Naive thymus-derived CD8-positive, alpha-beta T cell (primary cell): Measurements from ENCODE around the gene TTBK1. TPM values are rescaled to one million over a fixed set of nuclear protein-coding genes. Genes with fewer than 3 reads are reported as not detected.

Experiments used
- ATAC-seq, 2 donors: fragments of 150-1000 bp; cut with Tn5 transposase in 1 of 2; sonication (Bioruptor Pico), chemical (Tn5 transposase) in 1 of 2; 1 replicate in 1 of 2; 2 replicates in 1 of 2; pipeline ENCODE4 v1.10.0; 2021; ENCODE audit warnings: mild to moderate bottlenecking in 2 of 2, moderate library complexity in 2 of 2
- POLR2A ChIA-PET: fragments of 350-600 bp; sonication (Branson Sonifier 250); formaldehyde crosslinking; loops from one replicate; lab custom pipeline; 2021; ENCODE audit warnings: antibody characterized with exemption; lab: Charles Lee
- DNase-seq, 10 donors: peaks; one replicate each; pipeline versions ENCODE4 v3.0.0 to v3.0.0-alpha.2; 2020 to 2022
- H3K27ac Mint-ChIP-seq, 10 donors: one replicate each; pipeline ENCODE4 v1.8.0; 2020 to 2022; ENCODE audit warnings: mild to moderate bottlenecking in 10 of 10, mixed read lengths in 10 of 10, moderate library complexity in 4 of 10, inconsistent platforms in 1 of 10
- H3K27me3 Mint-ChIP-seq, 5 donors: one replicate each; pipeline ENCODE4 v1.8.0; 2021 to 2022; ENCODE audit warnings: mixed read lengths in 5 of 5
- H3K36me3 Mint-ChIP-seq, 3 donors: one replicate each; pipeline ENCODE4 v1.8.0; 2020 to 2022; ENCODE audit warnings: mixed read lengths in 3 of 3, mild to moderate bottlenecking in 2 of 3, inconsistent platforms in 1 of 3
- H3K4me1 Mint-ChIP-seq, 4 donors: one replicate each; pipeline ENCODE4 v1.8.0; 2021 to 2022; ENCODE audit warnings: mixed read lengths in 4 of 4
- H3K4me3 Mint-ChIP-seq, 10 donors: one replicate each; pipeline ENCODE4 v1.8.0; 2020 to 2022; ENCODE audit warnings: mild to moderate bottlenecking in 10 of 10, mixed read lengths in 10 of 10, moderate library complexity in 6 of 10, inconsistent platforms in 1 of 10
- H3K9me3 Mint-ChIP-seq, 9 donors: one replicate each; pipeline ENCODE4 v1.8.0; 2020 to 2022; ENCODE audit warnings: mixed read lengths in 9 of 9, mild to moderate bottlenecking in 3 of 9, inconsistent platforms in 1 of 9, moderate library complexity in 1 of 9
- polyA plus RNA-seq, 3 donors: library from polyadenylated mRNA; unstranded; fragments of 300-500 nt; fragmentation: Illumina TruSeq; gene quantifications; one replicate each; pipeline ENCODE4 v1.2.3, GENCODE V29; 2021
- total RNA-seq, 8 experiments: library from RNA in 2 of 8; stranded (reverse) in 2 of 8; gene quantifications; one replicate each; pipeline ENCODE4 v1.2.3 and lab custom pipeline; 2021 to 2026

The TTBK1 gene
- total and polyA plus RNA-seq, 5 experiments from 2014 or later, result not detected

GRCh38 chr6:43267619-43268354 lies 24.5 kb downstream of the TTBK1 start:
- Mint-ChIP-seq H3K27ac (peak overlapping the region in 1 of 10 donors; percentile 74), H3K4me3 (peak overlapping the region in 1 of 10 donors; percentile 25), H3K4me1 (peaks cover 5 to 28% (median 15%) of the 10 kb centered on the region in 4 donors), H3K27me3 (peaks cover 4 to 18% (median 8%) of the 10 kb centered on the region in 5 donors), H3K9me3 (no peaks in the 10 kb centered on the region), H3K36me3 (no peaks in the 10 kb centered on the region)
- POLR2A ChIA-PET, result interaction anchor here (0.5 to 0.7 kb wide), 3 partner anchors 90 to 1039 kb away, joined by 3 read pairs; no protein-coding TSS in a partner anchor
- no peak for DNase-seq
- ATAC-seq, result no peak

- DNase-seq, result no peak
- H3K9me3 Mint-ChIP-seq, result no peaks in the 10 kb centered on the region
- peaks cover 5 to 27% (median 15%) of the 10 kb centered on the region in 4 donors for H3K4me1 Mint-ChIP-seq
- H3K4me3 Mint-ChIP-seq, result peak overlapping the region in 6 of 10 donors; percentile 24 to 80 (median 33)
- ATAC-seq, result no peak
- H3K36me3 Mint-ChIP-seq, result no peaks in the 10 kb centered on the region
- peaks cover 4 to 18% (median 8%) of the 10 kb centered on the region in 5 donors for H3K27me3 Mint-ChIP-seq
- POLR2A ChIA-PET, result interaction anchor here (0.5 to 1.0 kb wide), 3 partner anchors 90 to 1039 kb away, joined by 3 read pairs; partner anchors contain the start of gene ABCC10
- peak overlapping the region in 1 of 10 donors; percentile 15 for H3K27ac Mint-ChIP-seq
Measured at GRCh38 chr6:43268355-43268700, 25.0 kb downstream of the TTBK1 start.

- H3K4me1 Mint-ChIP-seq, result peaks cover 1 to 22% (median 15%) of the 10 kb centered on the region in 4 donors
- peaks cover 1 to 18% (median 8%) of the 10 kb centered on the region in 5 donors for H3K27me3 Mint-ChIP-seq
- peak overlapping the region in 1 of 10 donors; percentile 41 for H3K27ac Mint-ChIP-seq
- POLR2A ChIA-PET, result interaction anchor here (0.6 to 1.0 kb wide), 2 partner anchors 130 to 158 kb away, joined by 3 read pairs; partner anchors contain the start of gene ABCC10
- H3K36me3 Mint-ChIP-seq, result no peaks in the 10 kb centered on the region
- no peak for ATAC-seq
- no peak for DNase-seq
- no peaks in the 10 kb centered on the region for H3K9me3 Mint-ChIP-seq
- peak overlapping the region; percentile 66 to 82 (median 78) for H3K4me3 Mint-ChIP-seq
Measured at GRCh38 chr6:43268782-43269272, 25.5 kb downstream of the TTBK1 start.

- peak overlapping the region in 4 of 10 donors; percentile 39 to 43 (median 40) for H3K27ac Mint-ChIP-seq
Measured at GRCh38 chr6:43269273-43270007, 26.2 kb downstream of the TTBK1 start.

GRCh38 chr6:43271103-43271815 lies 28.0 kb downstream of the TTBK1 start:
- Mint-ChIP-seq H3K36me3 (no peaks in the 10 kb centered on the region), H3K4me1 (peaks cover 10 to 30% (median 22%) of the 10 kb centered on the region in 4 donors), H3K9me3 (no peaks in the 10 kb centered on the region), H3K27me3 (peaks cover 4 to 18% (median 10%) of the 10 kb centered on the region in 5 donors), H3K4me3 (peak overlapping the region in 2 of 10 donors; percentile 16 to 48), H3K27ac (no peak overlapping the region)
- DNase-seq (no peak), ATAC-seq (no peak)
- POLR2A ChIA-PET, result interaction anchor here (0.5 kb wide), 1 partner anchor 241 kb away, joined by 3 read pairs; no protein-coding TSS in a partner anchor

More at GRCh38 chr6:43269273-43270007, 26.2 kb downstream of the TTBK1 start:
- peaks cover 3 to 18% (median 8%) of the 10 kb centered on the region in 5 donors for H3K27me3 Mint-ChIP-seq
- no peaks in the 10 kb centered on the region for H3K9me3 Mint-ChIP-seq
- POLR2A ChIA-PET, result interaction anchor here (0.6 to 1.0 kb wide), 2 partner anchors 129 to 158 kb away, joined by 3 read pairs; partner anchors contain the start of gene ABCC10
- DNase-seq (peak in 9 of 10 donors; percentile 22 to 49 (median 39)), ATAC-seq (peak; percentile 83 to 87)
- no peaks in the 10 kb centered on the region for H3K36me3 Mint-ChIP-seq
- peaks cover 4 to 24% (median 15%) of the 10 kb centered on the region in 4 donors for H3K4me1 Mint-ChIP-seq
- peak overlapping the region; percentile 66 to 82 (median 78) for H3K4me3 Mint-ChIP-seq

GRCh38 chr6:43271944-43272343 lies 28.7 kb downstream of the TTBK1 start:
- Mint-ChIP-seq H3K27me3 (peaks cover 6 to 24% (median 10%) of the 10 kb centered on the region in 5 donors), H3K36me3 (no peaks in the 10 kb centered on the region), H3K4me1 (peaks cover 10 to 33% (median 25%) of the 10 kb centered on the region in 4 donors), H3K4me3 (peak overlapping the region in 1 of 10 donors; percentile 2), H3K27ac (peak overlapping the region in 1 of 10 donors; percentile 7), H3K9me3 (no peaks in the 10 kb centered on the region)
- POLR2A ChIA-PET, result no interaction called here
- DNase-seq (no peak), ATAC-seq (no peak)

- peak overlapping the region in 8 of 10 donors; percentile 6 to 83 (median 64) for H3K4me3 Mint-ChIP-seq
- peaks cover 7 to 38% (median 12%) of the 10 kb centered on the region in 5 donors for H3K27me3 Mint-ChIP-seq
- H3K27ac Mint-ChIP-seq, result no peak overlapping the region
- peaks cover 10 to 36% (median 28%) of the 10 kb centered on the region in 4 donors for H3K4me1 Mint-ChIP-seq
- ATAC-seq (no peak), DNase-seq (no peak)
- POLR2A ChIA-PET, result no interaction called here
- H3K36me3 Mint-ChIP-seq, result no peaks in the 10 kb centered on the region
- no peaks in the 10 kb centered on the region for H3K9me3 Mint-ChIP-seq
Measured at GRCh38 chr6:43273707-43274106, 30.4 kb downstream of the TTBK1 start.

- no peaks in the 10 kb centered on the region for H3K9me3 Mint-ChIP-seq
- peaks cover 10 to 30% (median 24%) of the 10 kb centered on the region in 4 donors for H3K4me1 Mint-ChIP-seq
- peaks cover 5 to 34% (median 12%) of the 10 kb centered on the region in 5 donors for H3K27me3 Mint-ChIP-seq
- ATAC-seq, result no peak
- DNase-seq, result no peak
- POLR2A ChIA-PET, result no interaction called here
- peak overlapping the region; percentile 71 to 85 (median 78) for H3K4me3 Mint-ChIP-seq
- no peaks in the 10 kb centered on the region for H3K36me3 Mint-ChIP-seq
- H3K27ac Mint-ChIP-seq, result peak overlapping the region in 6 of 10 donors; percentile 47 to 84 (median 63)
Measured at GRCh38 chr6:43274127-43274915, 31.0 kb downstream of the TTBK1 start.

- H3K36me3 Mint-ChIP-seq, result no peaks in the 10 kb centered on the region
- peak; percentile 47 to 66 for ATAC-seq
- POLR2A ChIA-PET, result no interaction called here
- H3K4me1 Mint-ChIP-seq, result peaks cover 10 to 28% (median 19%) of the 10 kb centered on the region in 4 donors
- H3K27me3 Mint-ChIP-seq, result peaks cover 5 to 30% (median 11%) of the 10 kb centered on the region in 5 donors
- peak overlapping the region in 4 of 10 donors; percentile 60 to 84 (median 65) for H3K27ac Mint-ChIP-seq
- no peaks in the 10 kb centered on the region for H3K9me3 Mint-ChIP-seq
- H3K4me3 Mint-ChIP-seq, result peak overlapping the region; percentile 77 to 88 (median 82)
- peak in 4 of 10 donors; percentile 29 to 42 (median 36) for DNase-seq
Measured at GRCh38 chr6:43274916-43275597, 31.8 kb downstream of the TTBK1 start.

GRCh38 chr6:43275801-43276576 lies 32.7 kb downstream of the TTBK1 start:
- H3K4me3 Mint-ChIP-seq, result peak overlapping the region; percentile 78 to 88 (median 83)

More at GRCh38 chr6:43275801-43276576, 32.7 kb downstream of the TTBK1 start:
- no peaks in the 10 kb centered on the region for H3K9me3 Mint-ChIP-seq
- POLR2A ChIA-PET, result interaction anchor here (0.8 to 0.9 kb wide), 3 partner anchors 19 to 1226 kb away, joined by 3 read pairs; no protein-coding TSS in a partner anchor
- H3K27me3 Mint-ChIP-seq, result peaks cover 11 to 34% (median 15%) of the 10 kb centered on the region in 5 donors
- H3K27ac Mint-ChIP-seq, result peak overlapping the region in 8 of 10 donors; percentile 11 to 85 (median 44)
- DNase-seq (peak in 9 of 10 donors; percentile 15 to 74 (median 47)), ATAC-seq (peak; percentile 69 to 84)
- H3K4me1 Mint-ChIP-seq, result peaks cover 10 to 21% (median 16%) of the 10 kb centered on the region in 4 donors
- H3K36me3 Mint-ChIP-seq, result no peaks in the 10 kb centered on the region
